HCT116 (cell line): ENCODE data around the gene EN2. TPM values are rescaled to one million over a fixed set of nuclear protein-coding genes. Genes with fewer than 3 reads are reported as not detected.

Experiments used
- ATAC-seq: fragments of 200-7000 bp; cut with Tn5 transposase; 2 replicates; pipeline ENCODE4 v1.9.1; 2020; ENCODE audit warnings: mild to moderate bottlenecking, moderate library complexity
- BruUV-seq: library from RNA; stranded (reverse); fragments of 400-500 nt; replicated peaks from 2 replicates; lab custom pipeline; 2021; lab: Mats Ljungman, UMichigan
- CTCF ChIA-PET: fragments of 300-600 bp; sonication (Branson Sonifier 250); formaldehyde crosslinking; loops from one replicate; lab custom pipeline; 2021; ENCODE audit warnings: antibody characterized with exemption; lab: Charles Lee
- POLR2A ChIA-PET: fragments of 300-600, 350-600 bp; sonication (Branson Sonifier 250); formaldehyde crosslinking; loops from one replicate; lab custom pipeline; 2021; ENCODE audit warnings: antibody characterized with exemption; lab: Charles Lee
- RAD21 ChIA-PET, 2 experiments: fragments of 300-600 bp; sonication (Branson Sonifier 250); formaldehyde crosslinking; loops; one replicate each; lab custom pipeline; 2023; ENCODE audit warnings: low total read pairs in 2 of 2; ENCODE audit not compliant: uncharacterized antibody in 2 of 2, unreplicated experiment in 2 of 2, low non-redundant PET in 1 of 2; lab: Charles Lee
- DNase-seq: peaks from one replicate; pipeline ENCODE4 v3.0.0-alpha.2; 2010; ENCODE audit warnings: low read depth, low spot score
- H2AFZ ChIP-seq: fragments of 200-600 bp; shearing (Covaris generic), sonication (generic); 2 replicates; pipeline ENCODE4 v1.6.1; 2017; ENCODE audit warnings: low read depth, mixed run types, mixed read lengths, antibody characterized with exemption, low read length; ENCODE audit not compliant: poor library complexity, severe bottlenecking
- H3K27ac ChIP-seq: 2 replicates; pipeline ENCODE4 v1.5.1; 2012; ENCODE audit warnings: low read depth, low read length
- H3K27me3 ChIP-seq: fragments of 200-600 bp; sonication (generic); 2 replicates; pipeline ENCODE4 v1.6.1; 2016; ENCODE audit warnings: mixed run types, low read length, mixed read lengths; ENCODE audit not compliant: insufficient read depth
- H3K36me3 ChIP-seq, 2 experiments: fragments of 200-500 bp in 1 of 2; fragments of 200-600 bp in 1 of 2; sonication (Bioruptor generic) in 1 of 2; sonication (generic) in 1 of 2; 2 replicates each; pipeline versions ENCODE4 v1.5.1 to v1.6.1; 2014 to 2016; ENCODE audit warnings: low read length in 2 of 2, inconsistent platforms in 1 of 2, mixed read lengths in 1 of 2, mixed run types in 1 of 2; ENCODE audit not compliant: insufficient read depth in 2 of 2, control insufficient read depth in 1 of 2
- H3K4me1 ChIP-seq, 2 experiments: fragments of 200-600 bp in 1 of 2; sonication (generic) in 1 of 2; 2 replicates each; pipeline versions ENCODE4 v1.5.1 to v1.6.1; 2012 to 2017; ENCODE audit warnings: low read length in 2 of 2, inconsistent platforms in 1 of 2, mild to moderate bottlenecking in 1 of 2, mixed read lengths in 1 of 2, mixed run types in 1 of 2, moderate library complexity in 1 of 2; ENCODE audit not compliant: insufficient read depth in 2 of 2, control insufficient read depth in 1 of 2
- H3K4me2 ChIP-seq: fragments of 200-600 bp; sonication (generic); 2 replicates; pipeline ENCODE4 v1.6.1; 2017; ENCODE audit warnings: mixed run types, low read length, mixed read lengths
- H3K4me3 ChIP-seq, 2 experiments: fragments of 200-600 bp in 1 of 2; sonication (generic) in 1 of 2; replicated peaks in 1 of 2; 2 replicates each; pipeline ENCODE4 v1.5.1; 2011 to 2016; ENCODE audit warnings: low read length in 2 of 2, control low read depth in 1 of 2, low read depth in 1 of 2, mild to moderate bottlenecking in 1 of 2, mixed read lengths in 1 of 2, mixed run types in 1 of 2
- H3K79me2 ChIP-seq: fragments of 200-600 bp; sonication (generic); 2 replicates; pipeline ENCODE4 v1.6.1; 2017; ENCODE audit warnings: mild to moderate bottlenecking, mixed run types, low read length, moderate library complexity, mixed read lengths; ENCODE audit not compliant: insufficient read depth
- H3K9ac ChIP-seq: fragments of 200-600 bp; sonication (generic); 2 replicates; pipeline ENCODE4 v1.6.1; 2016; ENCODE audit warnings: low read length, mixed read lengths
- H3K9me2 ChIP-seq: fragments of 200-600 bp; sonication (generic), shearing (Covaris generic); 2 replicates; pipeline ENCODE4 v1.6.1; 2017; ENCODE audit warnings: mixed run types, mild to moderate bottlenecking, moderate library complexity; ENCODE audit not compliant: insufficient read depth
- H3K9me3 ChIP-seq, 2 experiments: fragments of 200-500 bp in 1 of 2; fragments of 200-600 bp in 1 of 2; sonication (Bioruptor generic) in 1 of 2; sonication (generic) in 1 of 2; 2 replicates each; pipeline ENCODE4 v1.6.1; 2014 to 2017; ENCODE audit warnings: low read length in 2 of 2, mixed read lengths in 2 of 2, inconsistent platforms in 1 of 2, low read depth in 1 of 2, mild to moderate bottlenecking in 1 of 2, mixed run types in 1 of 2, moderate library complexity in 1 of 2; ENCODE audit not compliant: control insufficient read depth in 1 of 2, insufficient read depth in 1 of 2
- H4K20me1 ChIP-seq: fragments of 200-600 bp; sonication (generic), shearing (Covaris generic); 2 replicates; pipeline ENCODE4 v1.6.1; 2017; ENCODE audit warnings: mixed run types, mild to moderate bottlenecking, moderate library complexity; ENCODE audit not compliant: insufficient read depth
- ATF3 ChIP-seq: IDR thresholded peaks from 2 replicates; pipeline ENCODE4 v1.6.1; 2012
- CBX3 ChIP-seq: IDR thresholded peaks from 2 replicates; pipeline ENCODE4 v1.6.1; 2012; ENCODE audit warnings: low read depth
- CEBPB ChIP-seq: IDR thresholded peaks from 2 replicates; pipeline ENCODE4 v1.6.1; 2012; ENCODE audit warnings: low read depth
- CTCF ChIP-seq, 3 experiments: fragments of 200-600 bp in 1 of 3; sonication (generic) in 1 of 3; IDR thresholded peaks in 2 of 3; conservative IDR thresholded peaks in 1 of 3; 2 replicates each; pipeline ENCODE4 v1.5.1; 2012 to 2017; ENCODE audit warnings: low read depth in 2 of 3, low read length in 2 of 3, antibody characterized with exemption in 1 of 3, borderline replicate concordance in 1 of 3, control low read depth in 1 of 3, mild to moderate bottlenecking in 1 of 3, mixed read lengths in 1 of 3, mixed run types in 1 of 3, moderate library complexity in 1 of 3; ENCODE audit not compliant: insufficient read depth in 1 of 3
- ELF1 ChIP-seq: IDR thresholded peaks from 2 replicates; pipeline ENCODE4 v1.6.1; 2012; ENCODE audit warnings: low read depth, borderline replicate concordance
- FOSL1 ChIP-seq: IDR thresholded peaks from 2 replicates; pipeline ENCODE4 v1.6.1; 2012; ENCODE audit warnings: low read depth
- JUND ChIP-seq: IDR thresholded peaks from 2 replicates; pipeline ENCODE4 v1.6.1; 2012
- POLR2A ChIP-seq: IDR thresholded peaks from 2 replicates; pipeline ENCODE4 v1.7.0; 2011; ENCODE audit warnings: borderline replicate concordance; ENCODE audit not compliant: insufficient read depth, insufficient read length; ENCODE audit errors: extremely low read depth
- POLR2AphosphoS5 ChIP-seq: IDR thresholded peaks from 2 replicates; pipeline ENCODE4 v1.6.1; 2011; ENCODE audit warnings: mild to moderate bottlenecking, low read depth, low read length, moderate library complexity
- RAD21 ChIP-seq: IDR thresholded peaks from 2 replicates; pipeline ENCODE4 v1.6.1; 2012; ENCODE audit warnings: low read depth, mild to moderate bottlenecking
- SP1 ChIP-seq: IDR thresholded peaks from 2 replicates; pipeline ENCODE4 v1.6.1; 2012; ENCODE audit warnings: low read depth
- SRF ChIP-seq: IDR thresholded peaks from 2 replicates; pipeline ENCODE4 v1.6.1; 2012; ENCODE audit warnings: low read depth
- TCF7L2 ChIP-seq: IDR thresholded peaks from 2 replicates; pipeline ENCODE4 v1.7.0; 2011; ENCODE audit warnings: borderline replicate concordance, inconsistent platforms; ENCODE audit not compliant: insufficient read depth, insufficient read length; ENCODE audit errors: extremely low read depth
- YY1 ChIP-seq: IDR thresholded peaks from 2 replicates; pipeline ENCODE4 v1.6.1; 2011; ENCODE audit warnings: low read length, low read depth, moderate library complexity, mild to moderate bottlenecking; ENCODE audit not compliant: insufficient replicate concordance; ENCODE audit errors: extremely low read depth
- ZNF274 ChIP-seq: fragments of 200-500 bp; sonication (Bioruptor generic); IDR thresholded peaks from 2 replicates; pipeline ENCODE4 v1.6.1; 2014; ENCODE audit warnings: mild to moderate bottlenecking, low read depth, low read length, inconsistent platforms
- intact Hi-C: fragments of 100-400 bp; cut with micrococcal nuclease; formaldehyde crosslinking; loops from 2 replicates; pipeline ENCODE4 v1.10.0; 2022
- total RNA-seq: library from RNA; stranded (reverse); gene quantifications from one replicate; pipeline ENCODE4 v1.2.1, GENCODE V29; 2021; ENCODE audit not compliant: unreplicated experiment
- TF ChIP-seq, protein P1 (sequence below): IDR thresholded peaks from 2 replicates; pipeline ENCODE4 v1.6.1; 2011; ENCODE audit warnings: mild to moderate bottlenecking, low read length, moderate library complexity; ENCODE audit not compliant: insufficient replicate concordance; ENCODE audit errors: extremely low read depth

Gene EN2
- total RNA-seq, 1 experiment from 2014 or later = 0.32 TPM

DNA sequence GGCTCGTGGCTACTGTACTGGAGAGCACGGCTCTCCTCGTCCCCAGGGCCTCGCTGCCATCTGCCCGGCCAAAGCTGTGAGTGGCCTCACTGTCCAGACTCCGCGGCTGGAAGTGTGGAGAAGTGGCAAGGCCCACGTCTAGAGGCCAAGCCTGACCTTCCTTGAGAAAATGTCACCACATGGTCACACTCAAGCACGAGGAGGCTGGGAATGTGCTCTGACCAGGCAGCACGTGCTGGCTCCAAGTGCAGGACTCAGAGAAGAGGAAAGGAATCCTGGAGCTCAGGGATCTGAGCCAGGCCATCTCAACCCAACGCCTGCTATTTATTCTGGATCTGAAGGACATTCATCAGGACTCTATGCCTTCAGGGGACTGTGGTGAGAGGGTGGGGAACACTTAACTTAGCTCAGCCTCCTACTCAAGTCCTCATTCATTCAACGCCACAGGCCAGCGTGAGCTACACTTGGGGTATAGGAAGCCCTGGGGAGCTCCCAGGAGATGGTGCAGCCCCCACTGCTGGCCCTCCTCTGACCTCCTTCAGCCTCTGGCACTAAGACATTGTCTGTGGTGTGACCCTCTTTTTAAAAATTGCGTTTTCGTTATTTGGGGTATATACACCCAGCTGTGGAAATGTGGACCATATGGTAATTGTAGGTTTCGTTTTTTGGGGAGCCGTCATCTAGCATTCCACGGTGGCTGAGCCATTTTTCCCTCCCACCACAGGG lies 29.0 kb downstream of the EN2 start:
- peaks cover 0 to 5% of the 10 kb centered on the region in 2 experiments; a peak in 1 of 4 replicates for H3K9me3 ChIP-seq
- no peak overlapping the region for H3K4me3 ChIP-seq
- no peaks in the 10 kb centered on the region for H3K36me3 ChIP-seq
- DNase-seq = no peak
- H3K27me3 ChIP-seq = no peaks in the 10 kb centered on the region
- POLR2A ChIA-PET = no interaction called here
- intact Hi-C loops = no loop called here
- H3K9ac ChIP-seq = no peak overlapping the region
- H3K4me2 ChIP-seq = no peak overlapping the region
- TF ChIP-seq POLR2A (no peak), RAD21 (no peak), POLR2AphosphoS5 (no peak), SP1 (no peak), JUND (no peak), CTCF (IDR thresholded peaks at IDR 0.05 in 2 of 3, conservative IDR thresholded peaks at IDR 0.05 in 1 of 3; ENCODE audit: borderline replicate concordance in 1 of 3, insufficient read depth in 1 of 3, low read depth in 2 of 3, low read length in 2 of 3) (no peak), ELF1 (no peak), SRF (no peak), YY1 (no peak), ATF3 (no peak), FOSL1 (no peak), CBX3 (no peak), CEBPB (no peak), ZNF274 (no peak), TCF7L2 (no peak)
- TF ChIP-seq, protein P1, sequence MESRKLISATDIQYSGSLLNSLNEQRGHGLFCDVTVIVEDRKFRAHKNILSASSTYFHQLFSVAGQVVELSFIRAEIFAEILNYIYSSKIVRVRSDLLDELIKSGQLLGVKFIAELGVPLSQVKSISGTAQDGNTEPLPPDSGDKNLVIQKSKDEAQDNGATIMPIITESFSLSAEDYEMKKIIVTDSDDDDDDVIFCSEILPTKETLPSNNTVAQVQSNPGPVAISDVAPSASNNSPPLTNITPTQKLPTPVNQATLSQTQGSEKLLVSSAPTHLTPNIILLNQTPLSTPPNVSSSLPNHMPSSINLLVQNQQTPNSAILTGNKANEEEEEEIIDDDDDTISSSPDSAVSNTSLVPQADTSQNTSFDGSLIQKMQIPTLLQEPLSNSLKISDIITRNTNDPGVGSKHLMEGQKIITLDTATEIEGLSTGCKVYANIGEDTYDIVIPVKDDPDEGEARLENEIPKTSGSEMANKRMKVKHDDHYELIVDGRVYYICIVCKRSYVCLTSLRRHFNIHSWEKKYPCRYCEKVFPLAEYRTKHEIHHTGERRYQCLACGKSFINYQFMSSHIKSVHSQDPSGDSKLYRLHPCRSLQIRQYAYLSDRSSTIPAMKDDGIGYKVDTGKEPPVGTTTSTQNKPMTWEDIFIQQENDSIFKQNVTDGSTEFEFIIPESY = no peak
- H2AFZ ChIP-seq = no peak overlapping the region
- H3K4me1 ChIP-seq = no peaks in the 10 kb centered on the region; a peak in 1 of 4 replicates
- no peaks in the 10 kb centered on the region for H3K79me2 ChIP-seq
- RAD21 ChIA-PET = no interaction called here
- H4K20me1 ChIP-seq = no peaks in the 10 kb centered on the region
- no peaks in the 10 kb centered on the region for H3K9me2 ChIP-seq
- no peak overlapping the region for H3K27ac ChIP-seq
- ATAC-seq = no peak
- CTCF ChIA-PET = no interaction called here
- BruUV-seq = no TSS peak
